OCI-LY7 (cell line): ENCODE results near the gene NSD2. TPM values are rescaled to one million over a fixed set of nuclear protein-coding genes. Genes with fewer than 3 reads are reported as not detected.

Source experiments
- BruUV-seq: library from RNA; stranded (reverse); fragments of 400-500 nt; replicated peaks from 2 replicates; lab custom pipeline; 2021; lab: Mats Ljungman, UMichigan
- CTCF ChIA-PET: fragments of 300-600 bp; sonication (Branson Sonifier 250); formaldehyde crosslinking; loops from one replicate; lab custom pipeline; 2022; ENCODE audit warnings: antibody characterized with exemption; ENCODE audit not compliant: unreplicated experiment; lab: Charles Lee
- POLR2A ChIA-PET: fragments of 300-600 bp; sonication (Branson Sonifier 250); formaldehyde crosslinking; loops from one replicate; lab custom pipeline; 2022; ENCODE audit warnings: antibody characterized with exemption; lab: Charles Lee
- DNase-seq: peaks from one replicate; pipeline ENCODE4 v3.0.0-alpha.2; 2015; ENCODE audit warnings: low spot score
- H2AFZ ChIP-seq: fragments of 200-600 bp; sonication (generic), shearing (Covaris generic); 2 replicates; pipeline ENCODE4 v1.6.1; 2014; ENCODE audit warnings: mild to moderate bottlenecking, antibody characterized with exemption, low read length, moderate library complexity
- H3K27ac ChIP-seq: fragments of 200-600 bp; sonication (generic); 2 replicates; pipeline ENCODE4 v1.5.1; 2014; ENCODE audit warnings: mixed run types, low read depth, mild to moderate bottlenecking, moderate library complexity, low read length, inconsistent platforms; ENCODE audit not compliant: poor library complexity, severe bottlenecking
- H3K36me3 ChIP-seq: fragments of 200-600 bp; sonication (generic); 2 replicates; pipeline ENCODE4 v1.6.1; 2014; ENCODE audit warnings: mild to moderate bottlenecking, antibody characterized with exemption, low read length, moderate library complexity, mixed read lengths; ENCODE audit not compliant: insufficient read depth
- H3K4me1 ChIP-seq: fragments of 200-600 bp; sonication (generic); 2 replicates; pipeline ENCODE4 v1.5.1; 2014; ENCODE audit warnings: mild to moderate bottlenecking, low read length; ENCODE audit not compliant: insufficient read depth, poor library complexity, severe bottlenecking
- H3K4me2 ChIP-seq: fragments of 200-600 bp; sonication (generic); 2 replicates; pipeline ENCODE4 v1.6.1; 2014; ENCODE audit warnings: mild to moderate bottlenecking, low read length
- H3K4me3 ChIP-seq: fragments of 200-600 bp; sonication (generic); 2 replicates; pipeline ENCODE4 v1.5.1; 2014; ENCODE audit warnings: mild to moderate bottlenecking, low read depth, low read length; ENCODE audit not compliant: poor library complexity, severe bottlenecking
- H3K79me2 ChIP-seq: fragments of 200-600 bp; sonication (generic); 2 replicates; pipeline ENCODE4 v1.6.1; 2016; ENCODE audit warnings: low read depth, mild to moderate bottlenecking, low read length, moderate library complexity, mixed read lengths; ENCODE audit not compliant: insufficient read depth
- H3K9me2 ChIP-seq: fragments of 200-600 bp; sonication (generic); 2 replicates; pipeline ENCODE4 v1.6.1; 2016; ENCODE audit warnings: mild to moderate bottlenecking, low read length, mixed read lengths; ENCODE audit not compliant: insufficient read depth
- H3K9me3 ChIP-seq: fragments of 200-600 bp; sonication (generic); 2 replicates; pipeline ENCODE4 v1.6.1; 2014; ENCODE audit warnings: mild to moderate bottlenecking, mixed run types, low read length, mixed read lengths
- H4K20me1 ChIP-seq: fragments of 200-600 bp; sonication (generic); 2 replicates; pipeline ENCODE4 v1.6.1; 2014; ENCODE audit warnings: mild to moderate bottlenecking, antibody characterized with exemption, low read length, moderate library complexity, mixed read lengths; ENCODE audit not compliant: insufficient read depth
- EZH2phosphoT487 ChIP-seq: fragments of 200-600 bp; sonication (generic); IDR thresholded peaks from 2 replicates; pipeline ENCODE4 v1.6.1; 2018; ENCODE audit warnings: low read depth, borderline replicate concordance, mild to moderate bottlenecking, mixed run types, antibody characterized with exemption, low read length, moderate library complexity, mixed read lengths
- intact Hi-C: fragments of 100-400 bp; cut with micrococcal nuclease; formaldehyde crosslinking; loops from one replicate; pipeline ENCODE4 v1.10.0; 2022; ENCODE audit not compliant: unreplicated experiment
- total RNA-seq, 2 experiments: library from RNA; depleted of rRNA in 1 of 2; stranded (reverse); fragments of >200 nt in 1 of 2; shearing (Covaris generic) in 1 of 2; gene quantifications; 2 replicates each; pipeline ENCODE4 v1.2.3, GENCODE V29; 2014 to 2022
- TF ChIP-seq, protein P1 (sequence below): fragments of 200-600 bp; sonication (generic); conservative IDR thresholded peaks from 2 replicates; pipeline ENCODE4 v1.5.1; 2014; ENCODE audit warnings: mild to moderate bottlenecking, antibody characterized with exemption, low read length, moderate library complexity, mixed read lengths

NSD2 gene
- total RNA-seq, 2 experiments from 2014 or later = 169 to 329 TPM

DNA sequence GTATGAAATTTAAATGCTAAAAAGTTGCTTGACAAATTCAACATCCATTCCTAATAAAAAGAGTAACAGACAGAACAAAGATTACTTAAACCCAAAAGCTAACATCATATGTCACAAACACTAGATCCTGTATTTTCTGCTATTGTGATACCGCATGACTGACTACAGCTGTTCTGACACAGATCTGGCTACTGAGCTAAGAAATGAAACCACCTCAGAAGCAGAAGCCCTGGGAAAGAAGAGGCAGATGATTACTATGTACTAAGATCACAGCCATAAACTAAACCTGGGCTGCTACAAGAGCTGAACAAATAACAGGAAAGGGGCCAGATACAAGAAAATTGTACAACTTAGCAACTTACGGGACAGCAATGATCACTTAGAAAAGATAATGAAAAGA is 24.6 kb upstream of the NSD2 start:
- POLR2A ChIA-PET = interaction anchor here (0.6 to 1.1 kb wide), 2 partner anchors 10 to 103 kb away, joined by 3 to 5 read pairs; no protein-coding TSS in a partner anchor
- Histone ChIP-seq H2AFZ (no peak overlapping the region), H3K4me3 (no peak overlapping the region), H4K20me1 (no peaks in the 10 kb centered on the region), H3K4me1 (no peaks in the 10 kb centered on the region), H3K4me2 (no peak overlapping the region), H3K9me3 (no peaks in the 10 kb centered on the region), H3K36me3 (peaks cover 63% of the 10 kb centered on the region), H3K9me2 (no peaks in the 10 kb centered on the region), H3K79me2 (peaks cover 5% of the 10 kb centered on the region; the same call in 1 of the 2 replicates), H3K27ac (no peak overlapping the region)
- CTCF ChIA-PET = no interaction called here
- no peak for DNase-seq
- TSS peak; percentile 67 for BruUV-seq
- intact Hi-C loops = no loop called here
- TF ChIP-seq, protein P1, sequence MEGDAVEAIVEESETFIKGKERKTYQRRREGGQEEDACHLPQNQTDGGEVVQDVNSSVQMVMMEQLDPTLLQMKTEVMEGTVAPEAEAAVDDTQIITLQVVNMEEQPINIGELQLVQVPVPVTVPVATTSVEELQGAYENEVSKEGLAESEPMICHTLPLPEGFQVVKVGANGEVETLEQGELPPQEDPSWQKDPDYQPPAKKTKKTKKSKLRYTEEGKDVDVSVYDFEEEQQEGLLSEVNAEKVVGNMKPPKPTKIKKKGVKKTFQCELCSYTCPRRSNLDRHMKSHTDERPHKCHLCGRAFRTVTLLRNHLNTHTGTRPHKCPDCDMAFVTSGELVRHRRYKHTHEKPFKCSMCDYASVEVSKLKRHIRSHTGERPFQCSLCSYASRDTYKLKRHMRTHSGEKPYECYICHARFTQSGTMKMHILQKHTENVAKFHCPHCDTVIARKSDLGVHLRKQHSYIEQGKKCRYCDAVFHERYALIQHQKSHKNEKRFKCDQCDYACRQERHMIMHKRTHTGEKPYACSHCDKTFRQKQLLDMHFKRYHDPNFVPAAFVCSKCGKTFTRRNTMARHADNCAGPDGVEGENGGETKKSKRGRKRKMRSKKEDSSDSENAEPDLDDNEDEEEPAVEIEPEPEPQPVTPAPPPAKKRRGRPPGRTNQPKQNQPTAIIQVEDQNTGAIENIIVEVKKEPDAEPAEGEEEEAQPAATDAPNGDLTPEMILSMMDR = no peak
- TF ChIP-seq EZH2phosphoT487 = no peak

DNA sequence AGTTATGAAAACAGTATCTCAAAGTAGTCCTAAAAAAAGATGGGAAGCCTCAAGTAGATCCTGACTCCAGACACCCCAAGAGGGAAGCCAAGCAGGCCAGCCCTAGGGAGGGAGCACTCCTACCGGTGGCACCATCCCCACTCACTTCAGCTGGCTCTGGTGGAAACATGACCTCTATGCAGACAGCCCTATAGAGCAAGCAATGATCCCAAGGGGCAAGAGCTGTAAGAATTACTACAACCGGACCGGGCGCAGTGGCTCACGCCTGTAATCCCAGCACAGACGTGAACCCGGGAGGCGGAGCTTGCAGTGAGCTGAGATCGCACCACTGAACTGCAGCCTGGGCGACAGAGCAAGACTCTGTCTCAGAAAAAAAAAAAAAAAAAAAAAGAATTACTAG is 20.9 kb upstream of the NSD2 start:
- no TSS peak for BruUV-seq
- Histone ChIP-seq H3K27ac (no peak overlapping the region), H3K4me2 (no peak overlapping the region; the same call in 1 of the 2 replicates), H3K4me3 (no peak overlapping the region), H3K36me3 (peaks cover 46% of the 10 kb centered on the region), H3K79me2 (peaks cover 35% of the 10 kb centered on the region; the same call in 1 of the 2 replicates), H3K4me1 (peaks cover 7% of the 10 kb centered on the region), H3K9me2 (no peaks in the 10 kb centered on the region), H2AFZ (no peak overlapping the region), H3K9me3 (no peaks in the 10 kb centered on the region), H4K20me1 (no peaks in the 10 kb centered on the region)
- ChIA-PET CTCF (interaction anchor here (0.6 kb wide), 1 partner anchor 129 kb away, joined by 4 read pairs; the partner anchor contains the start of gene TMEM129), POLR2A (no interaction called here)
- intact Hi-C loops = no loop called here
- no peak for DNase-seq
- no peak for TF ChIP-seq EZH2phosphoT487
- TF ChIP-seq, protein P1 = no peak

DNA sequence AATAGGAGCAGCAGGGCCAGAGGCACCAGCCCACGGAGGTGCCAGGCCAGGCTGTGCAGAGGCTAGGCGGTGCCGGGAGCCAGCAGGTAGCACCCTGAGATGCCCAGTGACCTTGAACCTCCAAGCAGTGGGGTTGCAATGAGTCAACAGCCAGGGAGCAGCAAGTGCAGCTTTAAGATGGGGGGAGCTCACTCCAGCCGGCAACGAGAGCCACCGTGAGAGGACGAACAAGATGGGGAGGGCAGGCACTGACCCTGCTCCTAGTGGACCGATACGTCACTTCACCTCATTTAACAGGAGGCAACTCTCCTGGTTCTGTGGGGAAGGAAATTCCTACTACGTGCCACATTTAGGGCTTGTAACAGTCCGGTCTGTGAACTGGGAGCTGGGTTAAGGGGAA is 20.0 kb upstream of the NSD2 start:
- BruUV-seq = no TSS peak
- H2AFZ ChIP-seq = no peak overlapping the region
- H3K9me3 ChIP-seq = no peaks in the 10 kb centered on the region
- peaks cover 7% of the 10 kb centered on the region for H3K4me1 ChIP-seq
- peaks cover 38% of the 10 kb centered on the region; the same call in 1 of the 2 replicates for H3K79me2 ChIP-seq
- no peak for TF ChIP-seq EZH2phosphoT487
- TF ChIP-seq, protein P1 = no peak
- ChIA-PET POLR2A (no interaction called here), CTCF (no interaction called here)
- intact Hi-C loops = no loop called here
- no peak overlapping the region for H3K4me2 ChIP-seq
- no peaks in the 10 kb centered on the region for H3K9me2 ChIP-seq
- no peaks in the 10 kb centered on the region for H4K20me1 ChIP-seq
- peaks cover 39% of the 10 kb centered on the region for H3K36me3 ChIP-seq
- no peak overlapping the region for H3K27ac ChIP-seq
- DNase-seq = no peak
- no peak overlapping the region for H3K4me3 ChIP-seq
